EL (cell line): ENCODE results near the gene UBE2U.

Experiments
- DNase-seq: peaks from one replicate; pipeline ENCODE4 v3.0.0-alpha.2; 2016

UBE2U gene, protein sequence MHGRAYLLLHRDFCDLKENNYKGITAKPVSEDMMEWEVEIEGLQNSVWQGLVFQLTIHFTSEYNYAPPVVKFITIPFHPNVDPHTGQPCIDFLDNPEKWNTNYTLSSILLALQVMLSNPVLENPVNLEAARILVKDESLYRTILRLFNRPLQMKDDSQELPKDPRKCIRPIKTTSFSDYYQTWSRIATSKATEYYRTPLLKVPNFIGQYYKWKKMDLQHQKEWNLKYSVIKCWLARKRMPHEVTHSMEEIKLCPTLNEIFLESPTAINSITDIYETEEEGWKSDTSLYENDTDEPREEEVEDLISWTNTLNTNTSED

DNA sequence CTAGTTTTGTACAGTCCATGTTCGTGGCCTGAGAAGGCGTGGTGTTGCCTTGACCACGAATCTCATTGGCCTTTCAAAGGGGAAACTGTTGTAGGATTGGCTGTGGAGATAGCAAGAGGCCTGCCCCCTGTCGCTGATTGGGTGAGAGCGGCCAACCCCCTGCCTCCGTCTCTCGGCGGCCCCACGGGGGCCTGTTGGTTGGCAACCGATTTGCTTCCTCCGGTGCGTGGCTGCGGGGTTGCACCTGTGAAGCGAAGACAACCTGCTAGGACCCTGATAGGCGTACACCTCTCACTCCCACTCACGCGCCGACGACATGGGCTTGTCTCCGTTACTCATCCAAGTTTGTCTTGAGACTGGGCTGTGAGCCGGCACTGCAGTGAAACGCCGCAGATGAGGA, at the start of gene UBE2U:
Gene UBE2U (plus strand): TSS at position 204 of the 400 bp plus-strand sequence. CDS start 428 bp downstream, outside the sequence.
- no peak for DNase-seq

DNA sequence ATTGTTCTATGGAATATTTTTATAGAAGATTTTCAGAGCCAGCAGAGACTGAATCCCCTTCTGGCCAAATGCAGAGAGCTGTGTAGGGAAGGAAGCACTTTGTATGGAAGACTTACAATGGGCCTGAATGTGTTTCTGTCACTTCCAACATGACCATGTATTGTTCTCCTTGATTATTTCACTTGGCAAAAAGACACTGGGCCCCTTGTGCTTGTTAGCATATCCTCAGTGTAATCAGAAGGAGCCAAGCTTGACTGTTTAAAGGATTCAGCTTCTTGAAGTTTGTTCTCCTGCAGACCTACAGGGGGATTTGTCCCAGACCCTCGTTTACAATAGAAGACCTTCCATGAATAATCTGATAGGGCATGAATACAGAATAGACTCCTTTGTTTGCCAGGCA, 48.1 kb upstream of the UBE2U start:
- DNase-seq, result no peak

DNA sequence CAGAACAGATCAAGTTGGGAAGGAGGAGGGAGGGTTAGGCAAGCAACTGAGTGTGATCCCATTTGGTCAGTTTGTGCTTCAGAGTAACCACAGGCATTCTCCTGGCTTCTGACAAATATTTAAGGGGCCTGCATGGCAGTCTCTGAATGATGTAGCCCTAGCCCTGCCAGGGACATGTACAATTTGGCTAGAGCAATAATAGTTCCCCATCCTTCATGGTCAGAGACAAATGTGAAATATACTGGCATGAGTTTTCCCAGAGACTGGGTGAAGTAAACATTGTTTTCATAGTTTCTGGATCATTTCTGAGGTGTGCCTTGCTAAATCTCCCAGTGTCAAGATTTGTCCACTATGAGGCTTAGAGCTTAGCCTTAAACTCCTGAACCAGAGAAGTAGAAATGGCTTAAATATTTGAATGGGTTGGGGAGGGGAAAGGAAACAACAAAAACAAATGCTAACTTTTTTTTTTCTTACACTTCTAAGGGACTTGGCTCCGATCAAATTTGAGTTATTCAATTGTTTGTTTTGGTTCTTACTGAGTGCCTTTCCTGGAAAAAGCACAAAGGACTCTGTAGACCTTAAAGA, 42.0 kb upstream of the UBE2U start:
- peak; percentile 41 for DNase-seq

DNA sequence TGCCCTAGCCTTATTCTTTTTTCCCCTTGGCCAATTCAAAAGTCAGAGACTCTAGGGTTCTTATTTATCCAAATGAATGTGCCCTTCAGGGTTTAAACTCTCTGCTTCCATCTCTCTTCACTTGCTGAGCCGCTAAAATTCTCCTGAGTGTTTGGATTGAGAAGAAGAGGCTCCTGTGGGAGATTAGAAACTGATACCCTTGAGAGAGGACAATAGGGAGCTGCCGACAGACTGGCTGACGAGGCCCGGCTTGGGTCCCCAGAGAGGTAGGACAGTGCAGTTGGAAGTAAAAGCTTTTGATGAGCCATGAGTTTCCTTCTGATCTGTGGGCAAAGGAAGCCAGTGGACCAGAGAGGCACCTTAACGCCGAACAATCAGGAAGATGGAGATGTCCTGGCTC, 41.3 kb upstream of the UBE2U start:
- no peak for DNase-seq

DNA sequence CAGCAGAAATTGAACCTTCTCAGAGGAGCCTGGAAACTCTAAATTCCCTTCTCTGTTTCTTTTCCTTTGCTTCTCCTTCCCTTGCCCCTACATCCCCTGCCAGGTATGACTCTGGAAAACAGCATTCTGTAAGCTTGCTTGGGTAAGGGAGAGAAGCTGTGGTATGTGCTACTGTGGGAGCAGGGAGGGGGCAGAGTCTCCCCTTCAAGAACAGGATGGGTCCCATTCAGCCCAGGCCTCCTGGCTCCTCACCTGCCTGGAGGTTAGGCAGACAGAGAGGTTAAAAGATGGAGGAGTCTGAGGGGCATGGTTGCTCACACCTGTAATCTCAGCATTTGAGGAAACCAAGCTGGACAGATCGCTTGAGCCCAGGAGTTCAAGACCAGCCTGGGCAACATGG, 40.6 kb upstream of the UBE2U start:
- DNase-seq, result no peak

DNA sequence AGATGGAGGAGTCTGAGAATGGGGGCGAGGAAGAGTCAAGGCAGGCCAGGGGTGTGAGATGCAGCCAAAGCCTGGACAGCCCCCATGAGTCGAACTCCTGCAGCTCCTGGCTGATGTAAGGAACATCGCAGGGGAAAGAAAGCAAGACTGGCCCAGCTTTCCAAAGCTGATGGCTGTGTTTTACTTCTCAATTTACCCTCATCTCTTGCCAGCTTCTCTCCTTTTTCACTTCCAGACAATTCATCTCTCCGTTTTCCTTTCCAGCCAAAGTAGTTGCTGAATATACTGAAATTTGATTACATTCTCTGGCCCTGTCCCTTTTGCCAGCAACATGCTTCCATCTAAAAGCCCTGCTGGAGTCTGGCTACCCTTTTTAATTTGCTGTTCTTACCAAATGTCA, 40.0 kb upstream of the UBE2U start:
- DNase-seq, result no peak

DNA sequence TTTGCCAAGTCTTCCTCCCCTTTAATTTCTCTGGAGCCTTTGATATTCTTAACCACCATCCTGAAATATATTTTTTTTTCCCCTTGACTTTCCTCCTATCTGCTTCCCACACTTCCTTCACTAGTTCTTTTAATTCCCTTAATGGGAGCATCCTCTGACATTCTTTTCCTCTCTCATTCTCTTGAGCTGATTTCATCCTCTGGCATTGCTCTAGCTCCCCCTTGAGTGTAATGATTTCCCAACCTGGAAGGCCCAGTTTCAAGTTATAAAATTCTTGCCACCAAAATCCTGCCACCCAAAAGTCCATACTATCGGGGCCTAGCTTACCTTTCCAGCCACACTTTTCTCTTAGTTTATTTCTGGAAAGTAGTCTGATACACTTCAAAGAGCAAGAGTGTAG, 39.5 kb upstream of the UBE2U start:
- peak; percentile 50 for DNase-seq

DNA sequence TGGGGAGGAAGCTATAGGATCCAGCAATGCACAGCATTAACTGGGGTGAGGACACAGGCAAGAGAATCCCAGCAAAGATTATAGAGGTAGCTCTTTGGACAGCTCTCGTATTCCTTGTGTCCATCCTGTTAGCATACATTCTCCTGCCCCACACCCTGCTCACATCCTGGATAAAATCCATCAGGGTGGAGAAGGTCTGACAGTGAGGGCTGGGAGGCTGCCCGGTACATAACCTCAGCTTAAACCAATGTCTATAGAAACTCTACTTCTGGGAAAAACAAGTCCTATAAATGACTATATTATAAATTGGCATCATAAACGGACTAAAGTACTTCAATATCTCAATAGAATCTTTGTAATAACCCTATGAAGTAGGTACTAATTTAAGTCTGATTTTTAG, 36.8 kb upstream of the UBE2U start:
- DNase-seq, result no peak

DNA sequence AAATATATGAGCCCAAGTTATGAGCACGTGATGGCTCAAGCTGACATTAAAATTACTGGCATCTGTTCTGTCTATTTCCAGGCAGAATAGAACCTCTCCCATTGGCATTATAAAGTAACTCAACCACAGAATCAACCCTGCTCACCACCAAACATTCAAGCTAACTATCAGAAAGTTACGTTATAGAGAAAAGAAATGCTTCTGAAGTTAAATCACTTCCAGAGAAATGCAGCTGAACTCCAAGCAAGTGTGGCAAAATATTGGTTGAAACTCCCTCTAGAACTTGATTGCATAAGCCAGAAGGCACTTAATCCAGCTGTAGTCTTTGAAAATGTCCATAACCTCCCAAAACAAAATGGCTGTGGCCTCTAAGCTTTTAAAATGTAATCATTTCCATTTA, 36.2 kb upstream of the UBE2U start:
- no peak for DNase-seq

DNA sequence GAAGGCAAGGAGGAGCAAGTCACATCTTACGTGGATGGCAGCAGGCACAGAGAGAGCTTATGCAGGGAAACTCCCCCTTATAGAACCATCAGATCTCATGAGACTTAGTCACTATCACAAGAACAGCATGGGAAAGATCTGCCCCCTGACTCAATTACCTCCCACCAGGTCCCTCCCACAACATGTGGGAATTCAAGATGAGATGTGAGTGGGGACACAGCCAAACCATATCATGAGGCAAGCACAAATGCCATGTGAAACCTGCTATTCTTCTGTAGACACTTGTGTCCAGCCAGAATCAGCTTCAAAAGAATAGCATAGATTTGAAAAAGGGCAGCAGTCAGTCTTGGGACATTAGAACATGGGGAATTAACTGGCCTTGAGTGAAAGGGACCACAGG, 32.2 kb upstream of the UBE2U start:
- DNase-seq, result peak; percentile 6

DNA sequence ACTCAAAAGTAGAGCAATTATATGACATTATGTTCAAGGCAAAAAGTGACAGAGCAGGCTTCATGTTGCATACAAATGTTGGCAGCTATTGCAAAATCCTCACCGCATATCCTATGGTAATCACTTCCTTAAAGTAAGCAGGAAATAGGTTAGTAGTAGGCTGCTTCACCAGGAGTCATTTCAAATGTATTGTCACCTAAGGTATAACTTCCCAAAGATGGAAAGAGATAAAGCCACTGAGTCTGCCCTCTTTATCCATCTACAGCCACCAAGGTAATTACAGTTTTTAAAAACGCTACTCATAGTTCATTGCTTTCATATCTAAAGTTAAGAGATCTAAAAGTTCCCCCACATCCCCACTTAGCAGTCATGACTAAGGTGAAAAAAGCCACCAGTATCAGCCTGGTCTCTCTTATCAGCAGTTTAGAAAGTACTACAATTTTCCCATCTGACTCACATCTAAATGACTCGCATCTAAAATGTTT, 31.6 kb upstream of the UBE2U start:
- peak; percentile 55 for DNase-seq

DNA sequence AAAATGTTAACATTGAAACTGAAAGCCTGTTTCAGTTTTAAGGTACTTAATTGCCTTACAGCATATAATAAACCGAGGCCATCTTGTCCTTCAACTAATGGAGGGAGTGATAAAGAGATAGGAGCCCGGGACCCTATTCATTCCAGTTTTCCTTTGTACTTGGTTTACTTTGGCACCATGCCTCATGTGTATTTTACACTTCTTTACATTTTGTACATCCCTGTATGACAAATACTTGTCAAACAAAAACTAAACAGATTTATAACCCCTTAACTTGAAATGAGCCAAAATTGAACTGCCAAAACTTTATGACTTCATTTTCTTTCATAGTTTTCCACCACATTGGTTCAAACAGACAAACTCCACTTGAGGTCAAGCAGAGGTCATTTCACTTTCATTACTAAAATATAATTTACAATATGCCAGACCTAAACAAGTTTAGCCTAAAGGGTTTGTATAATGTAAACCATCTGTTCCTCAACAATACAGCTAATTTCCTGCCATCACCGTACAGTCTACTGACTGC, 30.9 kb upstream of the UBE2U start:
- DNase-seq, result peak; percentile 60

DNA sequence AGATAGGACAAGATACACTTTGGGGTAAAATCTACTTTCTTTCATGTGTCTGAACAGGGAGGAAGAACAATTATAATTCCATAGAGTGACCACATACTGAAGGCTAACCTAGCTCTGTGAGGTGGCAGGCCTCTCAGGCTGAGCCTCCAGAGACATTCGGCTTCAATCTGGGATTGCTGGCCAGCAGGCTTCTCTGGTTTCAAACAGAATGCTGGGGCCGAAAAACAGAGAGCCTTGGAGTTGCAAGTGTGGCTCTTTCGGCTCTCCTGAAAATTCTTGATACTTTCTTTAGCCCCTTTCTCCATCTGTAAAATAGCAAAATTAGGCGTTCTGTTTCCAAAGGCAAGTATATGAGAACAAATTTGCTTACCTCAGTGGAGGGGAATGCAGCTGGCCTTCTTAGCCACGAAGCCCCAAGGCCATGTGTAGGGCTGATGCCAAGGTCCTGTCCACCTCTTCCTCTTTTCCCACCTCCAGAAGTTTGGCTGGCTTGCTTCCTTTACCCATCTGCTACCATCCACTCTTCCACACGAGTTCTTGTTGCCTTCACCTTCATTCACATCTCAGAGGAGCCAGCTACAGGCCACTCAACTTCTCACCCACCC, 30.0 kb upstream of the UBE2U start:
- peak; percentile 55 for DNase-seq

DNA sequence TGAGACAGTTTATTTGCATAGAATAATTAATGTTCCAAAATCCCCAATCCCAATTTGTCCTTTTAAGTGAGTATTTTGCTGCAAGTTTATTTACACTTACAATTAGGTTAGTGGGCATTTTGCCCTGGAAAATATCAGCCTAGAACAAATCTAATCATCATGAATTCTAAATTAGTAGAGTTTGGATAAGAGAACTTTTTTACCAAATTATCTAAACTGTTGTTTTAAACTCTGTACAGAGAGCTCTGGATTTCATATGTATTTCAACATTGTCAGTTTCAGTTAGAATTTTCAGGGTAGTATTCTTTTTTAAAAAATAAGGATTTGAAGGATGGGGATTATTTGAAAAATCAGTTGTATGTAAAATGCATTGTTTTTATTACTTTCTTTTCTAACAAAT, 27.8 kb upstream of the UBE2U start:
- no peak for DNase-seq

DNA sequence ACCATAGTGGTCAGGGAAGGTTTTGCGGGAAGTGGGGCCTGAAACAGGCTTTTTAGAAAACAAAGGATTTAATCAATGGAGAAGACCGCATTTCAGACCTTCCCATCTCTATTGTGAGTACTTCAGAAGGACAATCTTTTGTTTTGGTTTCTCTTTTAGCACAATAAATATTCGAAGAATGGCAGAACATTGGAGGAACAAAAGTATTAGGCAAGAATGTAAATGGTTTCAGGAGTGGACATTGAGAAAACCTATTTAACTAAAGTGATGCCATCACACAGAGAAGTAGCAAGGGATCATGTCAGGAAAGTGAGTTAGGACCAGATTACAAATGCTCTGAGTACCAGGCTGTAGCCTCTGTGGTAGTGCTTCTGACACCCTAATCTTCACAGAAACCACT, 26.8 kb upstream of the UBE2U start:
- DNase-seq, result no peak

DNA sequence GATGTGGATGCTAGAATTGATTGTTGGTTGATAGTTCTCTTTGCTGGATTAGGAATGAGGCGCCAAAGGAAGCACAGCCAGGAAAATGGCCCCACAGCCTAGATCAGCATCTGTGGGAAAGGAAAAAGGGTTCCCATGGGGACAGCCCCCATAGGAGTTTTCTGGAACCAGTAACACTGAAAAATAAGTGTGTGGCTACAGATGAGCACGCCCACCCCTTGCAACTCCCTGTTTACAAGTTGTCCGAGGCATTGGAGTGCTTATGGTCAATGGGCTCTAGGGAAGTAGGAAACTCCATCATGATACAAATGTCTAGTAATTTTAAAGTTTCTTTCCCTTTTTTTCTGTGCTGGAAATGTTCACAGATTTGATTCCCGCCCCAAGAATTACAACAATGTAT, 23.8 kb upstream of the UBE2U start:
- no peak for DNase-seq

DNA sequence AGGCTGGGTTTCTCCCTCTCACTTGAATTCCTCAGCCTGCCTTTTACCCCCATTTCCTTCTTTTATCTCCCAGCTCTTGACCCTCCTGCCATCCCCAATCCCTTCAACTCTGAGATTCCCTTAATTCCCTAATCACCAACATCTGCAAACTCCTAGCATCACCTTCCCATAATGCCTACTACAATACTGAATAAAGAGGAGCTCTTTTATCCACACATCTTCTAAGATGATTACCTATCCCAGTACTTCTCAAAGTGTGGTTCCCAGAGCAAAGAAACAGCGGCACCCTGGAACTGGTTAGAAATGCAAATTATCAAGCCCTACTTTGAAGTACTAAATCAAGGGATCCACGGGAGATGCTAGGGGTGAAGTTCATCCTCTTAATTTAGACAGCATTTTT, 21.2 kb upstream of the UBE2U start:
- no peak for DNase-seq

DNA sequence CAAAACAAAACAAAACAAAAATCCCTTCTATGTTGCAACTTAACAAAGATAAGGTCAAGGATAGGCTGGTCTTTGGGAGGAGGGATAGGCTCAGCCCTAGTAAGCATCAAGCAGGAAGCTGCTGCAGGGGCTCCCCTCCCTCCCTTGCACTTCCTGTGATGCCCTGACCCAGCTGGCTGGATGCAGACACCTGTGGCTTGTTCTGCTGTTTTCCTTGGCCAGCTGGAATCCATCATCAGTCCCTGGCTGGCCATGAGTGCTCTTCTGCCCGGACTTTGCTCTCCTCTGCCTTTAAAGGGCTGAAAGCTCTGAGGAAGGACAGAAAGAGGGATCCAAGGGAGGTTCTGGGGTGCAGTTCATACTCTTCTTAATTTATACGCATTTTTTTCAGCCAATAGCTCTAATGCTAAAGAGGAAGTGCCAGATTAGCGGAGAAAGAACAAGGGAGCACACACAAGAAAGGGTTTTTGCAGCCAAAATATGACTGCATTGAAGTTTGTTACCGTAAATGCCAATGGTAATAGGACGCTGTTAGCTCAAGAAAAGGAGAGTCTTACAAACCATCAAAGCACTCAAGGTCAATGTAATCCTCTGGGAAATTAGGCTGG, 19.9 kb upstream of the UBE2U start:
- DNase-seq, result peak; percentile 8

DNA sequence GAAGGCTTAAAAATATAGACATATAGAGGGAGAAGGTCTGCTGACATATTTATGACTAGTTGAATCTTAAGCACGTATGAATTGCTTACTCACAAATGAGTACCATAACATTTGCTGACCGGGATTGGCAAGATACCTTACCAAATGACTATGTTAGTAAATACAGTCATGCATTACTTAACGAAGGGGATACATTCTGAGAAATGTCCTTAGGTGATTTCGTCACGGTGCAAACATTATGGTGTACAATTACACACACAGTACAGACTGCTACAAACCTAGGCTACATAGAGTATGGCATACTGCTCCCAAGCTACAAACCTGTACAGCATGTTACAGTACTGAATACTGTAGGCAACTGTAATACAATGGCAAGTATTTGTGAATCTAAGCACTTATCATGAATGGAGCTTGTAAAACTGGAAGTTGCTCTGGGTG, 19.4 kb upstream of the UBE2U start:
- peak; percentile 63 for DNase-seq

DNA sequence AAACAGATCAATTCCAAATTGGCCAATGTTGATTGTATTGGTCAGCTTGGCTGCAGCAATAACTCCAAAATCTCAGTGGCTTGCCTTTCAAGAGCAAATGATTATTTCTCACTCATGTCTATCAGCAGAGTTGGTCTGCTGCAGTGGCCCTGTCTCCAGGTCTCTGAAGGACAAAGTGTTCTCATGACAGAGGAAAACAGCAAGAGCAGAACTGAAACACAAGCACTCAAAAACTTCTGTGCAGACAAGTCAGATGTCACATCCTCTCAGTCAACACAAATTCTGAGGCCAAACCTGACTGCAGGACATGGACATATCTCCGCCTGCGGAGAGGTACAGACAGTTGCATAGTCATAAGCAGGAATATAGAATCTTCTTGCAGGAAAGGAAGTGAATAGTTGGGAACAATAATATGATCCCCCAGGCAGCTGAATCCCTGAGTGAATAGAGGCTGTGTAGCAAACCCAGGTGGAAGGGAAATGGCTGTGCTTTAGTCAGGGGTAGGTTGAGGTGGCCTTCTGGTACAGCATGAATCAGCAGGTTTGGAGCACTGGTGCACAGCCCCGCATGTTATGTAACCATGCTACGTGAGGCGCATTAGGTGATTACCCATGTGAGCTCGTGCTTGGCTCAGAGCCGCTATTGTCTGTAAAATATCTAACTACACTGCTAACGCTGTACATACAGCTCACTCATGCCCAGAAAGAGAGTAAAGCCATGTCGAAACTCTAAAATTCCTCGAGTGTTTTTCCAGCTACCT, 17.1 kb upstream of the UBE2U start:
- DNase-seq, result no peak

DNA sequence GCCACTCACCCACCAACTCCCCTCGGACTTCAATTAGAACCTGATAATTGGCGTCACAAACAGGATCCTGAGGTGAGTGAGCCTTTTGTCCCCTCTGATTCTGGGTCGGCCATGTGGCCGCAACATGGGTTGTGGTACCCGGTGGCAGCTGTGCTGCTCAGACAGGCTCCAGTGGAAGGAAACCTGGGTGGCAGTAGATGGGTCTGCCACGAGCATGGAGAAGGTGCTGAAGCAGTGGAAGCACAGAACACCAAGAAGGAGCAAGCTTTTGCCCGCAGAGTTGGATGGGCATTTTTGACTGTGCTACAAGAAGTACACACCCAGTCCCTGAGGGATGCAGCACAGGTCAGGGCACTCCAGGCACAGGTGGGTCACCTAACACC, 16.5 kb upstream of the UBE2U start:
- DNase-seq, result no peak

DNA sequence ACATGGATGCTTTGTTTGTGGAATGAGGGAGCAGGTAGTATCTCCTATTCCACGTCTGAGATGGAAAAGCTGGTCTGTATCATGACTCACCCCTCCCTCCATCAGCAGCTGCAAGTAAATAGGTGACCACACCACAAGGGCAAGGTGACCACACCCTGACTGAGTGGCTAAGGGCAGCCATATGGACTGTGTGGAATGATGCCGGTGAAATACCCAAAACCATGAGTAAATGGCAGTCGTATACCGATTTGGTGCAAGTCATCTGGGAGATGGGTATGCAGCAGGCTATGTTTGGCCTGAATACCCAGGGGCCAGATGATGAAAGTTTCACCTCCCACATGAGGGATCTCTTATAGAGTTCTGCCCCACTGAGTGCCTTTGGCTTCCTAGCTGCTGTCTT, 15.8 kb upstream of the UBE2U start:
- no peak for DNase-seq

DNA sequence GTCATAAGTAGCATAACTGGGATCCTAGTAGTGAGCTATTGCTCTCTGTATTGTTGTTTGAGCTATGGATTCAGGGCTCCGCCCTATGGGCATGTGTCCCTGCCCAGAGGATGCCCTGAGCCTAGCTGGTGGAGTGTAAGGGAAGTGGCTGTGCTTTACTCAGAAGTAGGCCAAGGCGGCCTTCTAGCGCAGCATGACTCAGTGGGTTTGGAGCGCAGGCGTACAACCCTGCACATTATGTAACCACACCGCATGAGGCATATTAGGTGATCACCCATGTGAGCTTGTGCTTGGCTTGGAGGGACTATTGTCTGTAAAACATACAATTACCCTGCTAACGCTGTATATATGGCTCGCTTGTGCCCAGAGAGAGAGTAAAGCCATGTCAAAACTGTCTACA, 11.1 kb upstream of the UBE2U start:
- DNase-seq, result no peak
